Prostate gland (tissue), 2 donors: ENCODE results near the gene AIPL1. TPM values are rescaled to one million over a fixed set of nuclear protein-coding genes. Genes with fewer than 3 reads are reported as not detected.
A peak's percentile ranks its signal among the peaks of the same experiment; 100 is the strongest.

Source experiments
- DNase-seq: peaks from one replicate; pipeline ENCODE4 v3.0.0-alpha.2; 2019; ENCODE audit warnings: low spot score
- H3K27ac ChIP-seq, 2 donors: fragments of 200-600 bp; sonication (generic); 2 replicates each; pipeline ENCODE4 v1.5.1; 2017 to 2019
- H3K27me3 ChIP-seq: fragments of 200-600 bp; sonication (generic); replicated peaks from 2 replicates; pipeline ENCODE4 v1.5.1; 2019; ENCODE audit not compliant: insufficient read depth
- H3K36me3 ChIP-seq, 2 donors: fragments of 200-600 bp; sonication (generic); 1 replicate in 1 of 2; 2 replicates in 1 of 2; pipeline versions ENCODE4 v1.5.1 to v1.8.1; 2017 to 2019
- H3K4me1 ChIP-seq: fragments of 200-600 bp; sonication (generic); replicated peaks from 2 replicates; pipeline ENCODE4 v1.5.1; 2019
- H3K4me3 ChIP-seq, 2 donors: fragments of 200-600 bp; sonication (generic); 2 replicates each; pipeline ENCODE4 v1.5.1; 2017 to 2019
- H3K9me3 ChIP-seq: fragments of 200-600 bp; sonication (generic); 2 replicates; pipeline ENCODE4 v1.5.1; 2017
- POLR2A ChIP-seq: fragments of 450-650 bp; IDR thresholded peaks from one replicate; pipeline ENCODE4 v1.6.1; 2016; ENCODE audit warnings: antibody characterized with exemption, mild to moderate bottlenecking
- POLR2AphosphoS5 ChIP-seq: sonication (generic); formaldehyde crosslinking; IDR thresholded peaks from one replicate; pipeline ENCODE4 v1.6.1; 2017; ENCODE audit warnings: antibody characterized with exemption
- WGBS: methylation state at CpG from one replicate; pipeline ENCODE4 v1.1.5; 2018; 5-methylcytosine and 5-hydroxymethylcytosine counted together
- intact Hi-C: fragments of 100-400 bp; cut with DNase I; formaldehyde crosslinking; loops from one replicate; pipeline ENCODE4 v1.14.2; 2022
- total RNA-seq, 2 donors: library from RNA; depleted of rRNA; stranded (reverse); fragments of >200 nt; gene quantifications; one replicate each; pipeline ENCODE4 v1.1.0, GENCODE V29; 2016
- TF ChIP-seq, protein P1 (sequence below), 4 experiments: fragments of 200-600 bp in 2 of 4; fragments of 450-650 bp in 2 of 4; sonication (generic) in 2 of 4; IDR thresholded peaks; 1 replicate in 3 of 4; 2 replicates in 1 of 4; pipeline ENCODE4 v1.5.1; 2016 to 2019; ENCODE audit warnings: antibody characterized with exemption in 4 of 4, mild to moderate bottlenecking in 2 of 4, moderate library complexity in 2 of 4

The AIPL1 gene
- total RNA-seq, 2 donors from 2014 or later = not detected

DNA sequence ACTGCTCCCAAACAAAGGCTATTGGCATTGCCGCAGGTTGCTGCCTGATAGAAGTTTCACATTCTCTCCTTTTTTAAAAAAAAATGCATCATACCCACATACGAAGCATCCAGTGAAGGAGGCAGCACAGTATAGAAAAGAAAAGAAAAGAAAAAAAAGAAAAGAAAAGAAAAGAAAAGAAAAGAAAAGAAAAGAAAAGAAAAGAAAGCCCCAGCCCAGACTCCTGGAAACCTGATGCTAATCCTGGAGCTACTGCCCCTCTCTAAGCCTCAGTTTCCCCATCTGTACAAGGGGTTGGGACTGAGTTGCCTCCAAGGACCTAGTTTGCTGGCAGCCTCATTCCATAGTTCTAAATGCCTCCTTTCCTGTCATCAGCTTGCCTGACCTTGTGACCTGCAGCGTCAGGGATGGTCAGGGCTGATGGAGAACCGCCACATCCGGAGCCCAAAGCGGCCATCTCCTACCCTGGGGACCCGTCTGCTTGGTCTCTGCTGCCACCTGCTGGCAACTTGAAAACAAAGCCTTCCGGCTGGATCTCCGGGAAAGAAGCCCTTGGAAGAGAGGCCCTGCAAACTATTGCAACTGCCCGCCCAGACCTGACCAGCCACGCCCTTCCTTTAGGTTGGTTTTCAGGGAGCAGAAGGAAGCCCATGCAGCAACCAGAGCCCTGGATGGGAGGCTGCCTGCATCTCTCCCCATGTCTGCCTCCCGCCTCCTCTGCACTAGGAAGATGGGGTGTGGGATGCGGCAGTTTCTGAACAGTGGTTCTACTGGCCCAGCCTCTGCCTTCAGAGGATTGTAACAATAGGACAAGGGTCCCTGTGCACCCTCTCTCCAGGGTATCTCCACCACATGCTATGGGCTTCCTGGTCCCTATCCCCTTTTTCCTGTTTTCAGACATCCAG is 13.0 kb downstream of the AIPL1 start:
- TF ChIP-seq, protein P1, sequence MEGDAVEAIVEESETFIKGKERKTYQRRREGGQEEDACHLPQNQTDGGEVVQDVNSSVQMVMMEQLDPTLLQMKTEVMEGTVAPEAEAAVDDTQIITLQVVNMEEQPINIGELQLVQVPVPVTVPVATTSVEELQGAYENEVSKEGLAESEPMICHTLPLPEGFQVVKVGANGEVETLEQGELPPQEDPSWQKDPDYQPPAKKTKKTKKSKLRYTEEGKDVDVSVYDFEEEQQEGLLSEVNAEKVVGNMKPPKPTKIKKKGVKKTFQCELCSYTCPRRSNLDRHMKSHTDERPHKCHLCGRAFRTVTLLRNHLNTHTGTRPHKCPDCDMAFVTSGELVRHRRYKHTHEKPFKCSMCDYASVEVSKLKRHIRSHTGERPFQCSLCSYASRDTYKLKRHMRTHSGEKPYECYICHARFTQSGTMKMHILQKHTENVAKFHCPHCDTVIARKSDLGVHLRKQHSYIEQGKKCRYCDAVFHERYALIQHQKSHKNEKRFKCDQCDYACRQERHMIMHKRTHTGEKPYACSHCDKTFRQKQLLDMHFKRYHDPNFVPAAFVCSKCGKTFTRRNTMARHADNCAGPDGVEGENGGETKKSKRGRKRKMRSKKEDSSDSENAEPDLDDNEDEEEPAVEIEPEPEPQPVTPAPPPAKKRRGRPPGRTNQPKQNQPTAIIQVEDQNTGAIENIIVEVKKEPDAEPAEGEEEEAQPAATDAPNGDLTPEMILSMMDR (IDR thresholded peaks at IDR 0.05) = peak; percentile 53 to 85 (median 80)
- no peak for TF ChIP-seq POLR2AphosphoS5
- TF ChIP-seq POLR2A = no peak
- no peaks in the 10 kb centered on the region for H3K36me3 ChIP-seq
- no peaks in the 10 kb centered on the region for H3K9me3 ChIP-seq
- H3K27me3 ChIP-seq = no peaks in the 10 kb centered on the region
- intact Hi-C loops = loop anchor here (2.0 kb wide), 1 partner anchor 833 kb away; no protein-coding TSS in a partner anchor
- H3K27ac ChIP-seq = no peak overlapping the region
- 27% methylated on average over 13 of the region's 13 CpGs for WGBS
- DNase-seq = peak; percentile 61
- no peaks in the 10 kb centered on the region for H3K4me1 ChIP-seq
- H3K4me3 ChIP-seq = no peak overlapping the region

DNA sequence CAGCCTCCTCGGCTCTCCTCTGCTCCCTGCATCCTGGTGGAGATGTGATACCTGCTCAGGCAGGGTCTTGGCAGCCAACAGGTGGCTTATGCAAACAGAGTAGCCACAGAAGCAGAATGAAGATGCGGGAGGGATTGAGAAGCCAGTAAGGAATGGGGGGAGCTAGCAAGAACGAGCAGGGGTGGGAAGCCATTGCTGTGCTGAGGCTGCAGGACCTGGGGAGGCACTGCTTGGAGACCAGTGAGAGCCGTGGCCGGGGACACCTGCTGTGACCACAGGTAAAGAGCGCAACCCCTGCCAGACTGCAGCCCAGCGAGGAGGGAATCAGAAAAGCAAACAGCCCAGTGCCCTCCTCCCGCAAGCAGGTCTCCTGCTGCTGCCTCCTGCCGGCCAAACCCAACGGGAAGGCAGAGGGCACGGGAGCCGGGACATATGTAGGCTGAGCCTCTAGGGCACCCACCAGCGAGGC is 14.7 kb downstream of the AIPL1 start:
- WGBS = 19% methylated on average over 8 of the region's 13 CpGs
- Histone ChIP-seq H3K36me3 (no peaks in the 10 kb centered on the region), H3K4me3 (no peak overlapping the region), H3K9me3 (no peaks in the 10 kb centered on the region), H3K27me3 (no peaks in the 10 kb centered on the region), H3K4me1 (no peaks in the 10 kb centered on the region), H3K27ac (no peak overlapping the region)
- TF ChIP-seq POLR2A (no peak), POLR2AphosphoS5 (no peak)
- TF ChIP-seq, protein P1 (IDR thresholded peaks at IDR 0.05) = peak in 1 of 4 experiments; percentile 23
- intact Hi-C loops = no loop called here
- no peak for DNase-seq

DNA sequence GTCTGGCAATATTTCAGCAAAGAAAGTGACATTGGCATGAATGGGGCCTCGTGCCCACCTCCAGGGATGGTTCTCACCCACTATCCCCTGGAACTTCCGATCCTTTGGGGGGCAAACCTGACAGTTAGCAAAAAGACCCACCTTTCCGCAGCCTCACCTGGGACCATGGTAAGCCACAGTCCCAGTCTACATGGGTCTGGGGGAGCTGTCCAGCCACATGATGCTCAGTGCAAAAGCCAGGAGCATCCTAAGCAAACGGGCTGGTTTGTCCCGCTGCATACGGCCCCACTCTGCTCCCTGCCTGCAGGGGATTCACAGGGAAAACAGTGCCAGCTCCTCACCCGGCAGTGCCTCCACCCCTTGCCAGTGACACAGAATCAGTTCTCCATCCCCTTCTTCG is 19.3 kb downstream of the AIPL1 start:
- intact Hi-C loops = no loop called here
- Histone ChIP-seq H3K27me3 (no peaks in the 10 kb centered on the region), H3K4me3 (no peak overlapping the region), H3K27ac (no peak overlapping the region), H3K36me3 (no peaks in the 10 kb centered on the region), H3K9me3 (no peaks in the 10 kb centered on the region), H3K4me1 (no peaks in the 10 kb centered on the region)
- no peak for DNase-seq
- 60% methylated on average over 8 of the region's 8 CpGs for WGBS
- TF ChIP-seq, protein P1 (IDR thresholded peaks at IDR 0.05) = no peak
- TF ChIP-seq POLR2AphosphoS5 (no peak), POLR2A (no peak)

DNA sequence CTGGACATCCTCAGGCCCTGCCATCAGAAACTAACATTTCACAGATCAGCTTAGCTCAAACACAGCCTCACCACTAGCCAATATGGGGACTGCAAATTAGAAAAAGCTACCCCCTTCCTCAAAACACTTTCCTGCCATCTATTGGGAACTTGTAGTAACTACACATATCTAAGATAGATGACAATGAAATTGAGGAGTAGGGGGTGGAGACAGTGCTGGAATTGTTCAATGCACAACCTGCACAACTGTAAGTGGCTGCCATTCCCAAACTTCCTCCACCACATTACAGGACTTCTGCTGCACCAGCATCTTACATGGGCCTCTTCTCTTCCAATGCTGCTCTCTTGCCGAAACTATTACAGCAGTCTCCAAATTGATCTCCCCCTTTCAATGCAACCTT is 21.9 kb downstream of the AIPL1 start:
- 81% methylated on average over 1 of the region's 1 CpG for WGBS
- intact Hi-C loops = no loop called here

More for the DNA sequence above, 21.9 kb downstream of the AIPL1 start:
- H3K27ac ChIP-seq = no peak overlapping the region
- no peaks in the 10 kb centered on the region for H3K4me1 ChIP-seq
- TF ChIP-seq, protein P1 (IDR thresholded peaks at IDR 0.05) = peak in 3 of 4 experiments; percentile 21 to 49 (median 26)
- no peak for TF ChIP-seq POLR2AphosphoS5
- DNase-seq = no peak
- no peaks in the 10 kb centered on the region for H3K27me3 ChIP-seq
- no peaks in the 10 kb centered on the region for H3K36me3 ChIP-seq
- no peak overlapping the region for H3K4me3 ChIP-seq
- H3K9me3 ChIP-seq = no peaks in the 10 kb centered on the region
